ENCODE measurements around the gene ASAH2.
"Not testable (repeated sequence)": the region's sequence is repeated elsewhere in the genome, so short reads cannot be mapped to it uniquely, and the experiment has no call there.

ASAH2 gene

DNA sequence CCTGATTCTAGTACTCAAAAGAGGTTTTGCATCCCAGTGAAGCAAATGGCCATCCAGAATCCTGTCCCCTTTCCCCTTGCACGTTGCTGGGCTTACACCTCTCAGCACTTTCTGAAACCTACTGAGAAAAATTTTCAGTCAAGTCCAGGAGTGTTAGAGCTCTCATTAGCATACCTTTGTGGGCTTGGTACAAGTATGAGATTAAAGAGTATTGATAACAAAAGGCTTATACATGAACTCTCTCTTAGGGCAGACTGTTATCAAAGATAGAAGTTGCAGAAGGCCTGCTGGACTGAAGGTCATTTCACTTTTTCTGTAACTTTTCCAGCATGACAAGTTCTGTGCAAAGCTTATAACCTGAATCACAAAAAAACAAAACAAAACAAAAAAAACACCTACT lies at the start of gene ASAH2:
Gene ASAH2 (minus strand): TSS at position 123 of the 400 bp plus-strand sequence. CDS start 2,906 bp downstream, outside the sequence.
- DNase-seq = no peak

DNA sequence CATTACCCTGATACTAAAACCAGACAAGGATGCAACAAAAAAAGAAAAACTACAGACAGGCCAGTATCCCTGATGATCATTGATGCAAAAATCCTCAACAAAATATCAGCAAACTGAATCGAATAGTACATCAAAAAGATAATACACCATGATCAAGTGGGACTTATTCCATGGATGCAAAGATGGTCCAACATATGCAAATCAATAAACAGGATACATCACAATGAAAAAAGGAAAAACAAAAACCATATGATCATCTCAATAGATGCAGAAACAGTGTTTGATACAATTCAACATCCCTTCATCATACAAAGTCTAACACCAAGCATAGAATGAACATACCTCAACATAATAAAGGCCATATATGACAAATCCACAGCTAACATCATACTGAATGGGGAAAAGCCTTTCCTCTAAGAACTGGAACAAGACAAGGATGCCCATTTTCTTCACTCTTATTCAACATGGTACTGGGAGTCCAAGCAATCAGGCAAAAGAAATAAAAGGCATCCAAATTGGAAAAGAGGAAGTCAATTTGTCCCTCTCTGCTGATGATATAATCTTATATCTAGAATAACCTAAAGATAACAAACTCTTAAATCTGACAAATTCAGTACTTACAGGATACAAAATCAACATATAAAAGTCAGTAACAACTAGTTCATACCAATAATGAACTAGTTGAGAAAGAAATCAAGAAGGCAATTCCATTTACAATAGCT lies 48.8 kb upstream of the ASAH2 start:
- no peak for DNase-seq

DNA sequence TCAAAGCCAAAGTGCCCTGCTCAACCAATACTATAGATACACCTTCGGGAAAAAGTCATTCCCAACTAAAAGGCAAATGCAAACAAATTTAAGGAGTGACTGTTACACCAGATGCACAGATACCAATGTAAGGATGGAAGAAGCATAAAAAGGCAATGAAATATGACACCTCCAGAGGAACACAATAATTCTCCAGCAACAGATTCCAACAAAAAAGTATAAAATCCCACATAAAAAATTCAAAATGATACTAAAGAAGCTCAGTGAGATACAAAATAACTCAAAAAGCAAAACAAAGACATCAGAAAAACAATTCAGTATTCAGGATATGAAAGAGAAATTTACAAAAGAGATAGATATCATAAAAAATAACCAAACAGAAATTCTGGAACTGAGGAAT lies 44.1 kb upstream of the ASAH2 start:
- no peak for DNase-seq

DNA sequence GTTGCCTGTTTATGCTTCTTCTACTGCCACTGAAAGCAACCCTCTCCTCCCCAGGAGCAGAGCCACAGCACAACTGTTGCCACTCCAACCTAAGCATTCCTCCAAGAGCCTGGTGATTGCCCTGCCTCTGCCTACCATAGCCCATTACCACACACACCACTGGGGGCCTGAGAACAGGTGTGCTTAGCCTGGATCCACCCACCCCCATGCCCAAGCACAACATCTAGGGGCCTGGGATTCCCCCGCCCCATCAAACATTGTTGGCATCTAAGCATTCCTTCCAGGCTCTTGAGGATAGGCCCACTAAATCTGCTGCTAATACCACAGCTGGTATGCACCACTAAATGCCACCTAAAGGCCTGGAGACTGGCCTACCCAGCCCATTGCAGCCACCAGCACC lies 43.3 kb upstream of the ASAH2 start:
- DNase-seq = no peak

DNA sequence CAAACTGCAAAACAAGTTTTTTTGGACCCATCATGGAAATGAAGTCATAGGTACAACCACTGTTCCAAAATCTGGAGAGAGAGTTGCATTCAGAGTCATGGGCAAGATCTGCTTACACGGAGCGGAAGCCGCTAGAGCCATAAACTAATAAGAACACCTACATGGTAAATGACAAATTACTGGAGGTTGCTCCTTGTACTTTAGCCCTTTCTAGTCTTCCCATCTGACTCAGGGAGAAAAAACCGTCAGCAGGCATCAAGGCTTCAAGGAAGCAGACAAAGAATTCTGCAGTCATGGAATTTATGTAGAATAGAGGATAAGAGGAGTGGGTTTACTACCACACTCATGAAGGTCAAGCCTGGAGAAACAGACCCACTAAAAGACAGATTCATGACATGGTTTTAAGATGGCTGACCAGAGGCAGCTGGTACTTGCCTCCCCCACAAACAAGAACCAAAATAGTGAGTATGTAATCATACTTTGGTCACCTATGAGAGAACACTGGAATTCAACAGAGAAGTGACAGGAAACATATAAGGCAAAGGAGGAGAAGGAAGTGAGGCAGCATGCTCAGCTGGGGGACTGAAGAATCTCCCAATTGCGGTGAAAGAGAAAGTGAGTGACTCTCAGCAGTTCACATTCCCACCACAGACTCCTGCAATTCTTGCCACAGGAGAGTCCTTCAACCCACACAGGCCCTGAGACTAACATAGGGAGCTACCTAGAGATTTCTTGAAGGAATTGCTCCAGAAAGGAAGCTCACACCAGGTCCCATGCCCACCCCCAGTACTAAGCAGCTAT lies 42.4 kb upstream of the ASAH2 start:
- DNase-seq = no peak

DNA sequence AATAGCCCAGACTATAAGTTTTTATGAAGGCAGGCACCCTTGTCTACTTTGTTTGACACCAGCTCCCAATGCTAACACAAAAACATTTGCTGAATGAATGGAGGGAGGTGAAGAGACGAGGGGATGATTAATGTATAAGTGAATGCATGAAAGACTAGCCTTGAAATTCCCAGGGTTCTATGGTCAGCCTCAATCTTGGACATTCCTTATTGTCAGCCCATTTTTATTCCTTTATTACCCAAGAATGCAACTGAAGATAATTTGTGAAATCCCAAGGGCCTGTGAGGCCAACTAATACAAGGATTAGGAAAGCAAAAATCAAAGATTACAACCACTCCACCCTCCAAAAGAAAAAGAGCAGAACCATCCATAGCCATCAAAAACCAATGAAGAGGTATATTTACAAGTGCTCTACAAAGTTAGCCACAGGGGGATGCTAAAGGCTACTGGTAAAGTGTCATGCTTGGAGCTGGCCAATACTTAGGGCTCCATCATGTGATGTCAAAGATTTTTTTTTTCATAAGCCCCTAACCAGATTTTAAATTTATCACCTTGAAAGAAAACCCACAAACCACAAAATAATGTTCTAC lies 40.0 kb upstream of the ASAH2 start:
- DNase-seq = no peak

DNA sequence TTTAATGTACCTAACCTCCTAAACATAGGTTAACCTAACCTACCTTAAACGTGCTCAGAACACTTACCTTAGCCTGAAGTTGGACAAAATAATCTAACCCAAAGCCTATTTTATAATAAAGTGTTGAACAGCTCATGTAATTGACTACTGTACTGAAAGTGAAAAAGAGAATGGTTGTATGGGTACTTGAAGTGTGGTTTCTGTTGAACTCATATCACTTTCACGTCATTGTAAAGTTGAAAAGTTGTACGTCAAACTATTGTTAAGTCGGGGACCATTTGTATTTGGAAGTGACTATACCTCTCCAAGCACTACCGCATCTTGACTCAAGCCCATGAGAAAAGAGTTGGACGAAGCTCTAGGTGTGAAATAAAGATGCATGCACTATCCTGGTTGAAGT lies 37.9 kb upstream of the ASAH2 start:
- DNase-seq = no peak

DNA sequence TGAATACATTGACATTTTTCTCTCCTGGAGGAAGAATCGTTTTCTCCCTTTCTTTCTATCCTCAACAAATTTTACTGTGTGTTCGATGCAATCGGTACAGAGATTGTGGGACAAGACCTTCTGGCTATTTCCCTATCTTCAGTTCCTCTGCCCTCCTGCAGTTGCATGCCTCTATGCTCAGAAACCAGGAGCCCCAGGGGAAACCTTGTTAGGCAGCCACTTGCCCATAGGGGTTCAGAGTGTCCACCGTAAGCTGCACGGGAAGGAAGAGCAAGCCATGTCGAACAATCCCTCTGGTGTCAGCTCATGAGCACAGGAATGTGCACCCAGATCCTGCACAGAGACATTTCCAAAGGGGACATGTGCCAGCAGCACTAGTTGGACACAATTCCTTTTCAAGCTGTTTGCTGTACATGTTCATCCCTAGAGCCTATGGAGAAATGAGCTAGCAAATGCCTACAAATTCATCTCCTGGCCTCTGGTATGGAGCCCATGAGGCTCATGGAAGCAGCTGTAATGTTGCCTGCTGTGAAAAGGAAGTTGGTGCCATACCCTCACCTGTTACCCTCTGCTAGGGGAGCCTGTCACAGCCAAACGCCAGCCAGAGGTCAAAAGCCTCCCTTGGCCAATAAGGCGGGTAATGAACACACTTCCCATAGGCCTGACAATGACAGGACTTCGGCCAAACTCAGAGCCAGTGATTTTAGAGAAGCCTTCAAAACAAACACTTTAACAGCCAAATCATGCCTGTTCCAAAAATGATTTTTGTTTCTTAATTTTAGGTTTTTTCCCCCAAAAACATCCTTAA lies 35.9 kb upstream of the ASAH2 start:
- DNase-seq = no peak

DNA sequence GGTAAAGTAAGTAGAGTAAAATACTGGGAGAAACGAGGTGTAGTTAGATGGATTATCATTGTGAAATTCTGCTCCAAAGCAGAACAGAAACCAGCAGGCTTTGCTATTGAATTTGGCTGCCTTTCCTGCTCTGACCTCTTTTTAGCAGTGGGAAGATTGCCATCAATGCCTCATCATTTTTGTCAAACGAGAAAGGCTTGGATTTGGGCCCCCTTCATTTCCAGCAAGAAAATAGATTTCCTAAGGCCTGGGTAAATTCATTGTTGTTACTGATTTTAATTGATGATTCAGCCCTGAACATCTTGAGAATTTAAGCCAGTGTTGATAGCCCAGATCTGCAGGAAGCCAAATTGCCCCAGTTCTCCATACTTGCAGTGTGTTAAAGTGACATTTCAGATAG lies 35.2 kb upstream of the ASAH2 start:
- DNase-seq = no peak

DNA sequence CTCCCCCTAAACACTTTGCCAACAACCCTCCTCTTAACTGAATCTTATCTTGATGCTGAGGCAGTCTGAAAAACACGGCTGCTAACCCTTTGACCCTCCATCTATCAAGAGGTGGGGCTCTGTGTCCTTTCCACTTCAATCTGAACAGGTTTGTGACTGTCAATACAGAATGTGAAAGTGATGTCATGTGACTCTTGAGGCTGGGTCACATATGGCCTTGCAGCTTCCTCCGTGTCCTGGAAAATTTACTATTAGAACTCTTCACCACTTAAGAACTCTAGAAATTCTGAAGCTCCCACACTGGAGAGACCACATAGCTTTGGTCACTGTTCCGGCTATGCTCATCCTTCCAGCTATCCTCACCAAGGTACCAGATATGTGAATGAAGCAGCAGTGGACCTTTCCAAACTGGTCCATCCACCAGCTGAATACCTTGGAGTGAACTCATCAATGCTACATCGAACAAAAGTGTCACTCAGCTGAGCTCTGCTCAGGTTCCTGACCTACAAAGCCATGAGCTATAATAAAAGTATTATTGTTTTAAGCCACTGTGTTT lies 30.7 kb upstream of the ASAH2 start:
- DNase-seq = no peak

DNA sequence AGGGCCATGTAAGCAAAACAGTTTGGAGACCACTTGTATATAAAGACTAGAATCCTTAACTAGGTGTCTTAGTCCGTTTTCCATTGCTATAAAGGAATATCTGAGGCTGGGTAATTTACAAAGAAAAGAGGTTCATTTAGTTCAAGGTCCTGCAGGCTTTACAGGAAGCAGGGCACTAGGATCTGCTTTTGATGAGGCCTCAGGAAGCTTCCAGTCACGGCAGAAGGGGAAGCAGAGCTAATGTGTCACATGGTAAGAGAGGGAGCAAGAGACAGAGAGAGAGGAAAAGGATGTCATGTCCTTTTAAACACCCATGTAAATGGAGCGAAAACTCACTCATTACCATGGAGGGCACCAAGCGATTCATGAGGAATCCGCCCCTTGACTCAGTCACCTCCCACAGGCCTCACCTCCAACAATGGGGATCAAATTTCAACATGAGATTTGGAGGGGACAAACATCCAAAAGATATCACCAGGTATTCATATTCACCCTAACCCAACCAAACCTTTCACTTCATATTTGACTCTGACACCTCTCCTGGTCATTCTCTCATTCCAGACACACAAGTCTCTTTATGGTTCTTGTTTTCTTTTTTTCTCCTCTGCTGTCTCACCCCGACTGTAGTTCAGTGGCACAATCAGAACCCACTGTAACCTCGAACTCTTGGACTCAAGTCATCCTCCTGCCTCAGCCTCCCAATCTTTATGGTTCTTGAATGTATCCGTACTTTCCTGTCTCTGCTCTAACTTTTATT lies 30.1 kb upstream of the ASAH2 start:
- no peak for DNase-seq

DNA sequence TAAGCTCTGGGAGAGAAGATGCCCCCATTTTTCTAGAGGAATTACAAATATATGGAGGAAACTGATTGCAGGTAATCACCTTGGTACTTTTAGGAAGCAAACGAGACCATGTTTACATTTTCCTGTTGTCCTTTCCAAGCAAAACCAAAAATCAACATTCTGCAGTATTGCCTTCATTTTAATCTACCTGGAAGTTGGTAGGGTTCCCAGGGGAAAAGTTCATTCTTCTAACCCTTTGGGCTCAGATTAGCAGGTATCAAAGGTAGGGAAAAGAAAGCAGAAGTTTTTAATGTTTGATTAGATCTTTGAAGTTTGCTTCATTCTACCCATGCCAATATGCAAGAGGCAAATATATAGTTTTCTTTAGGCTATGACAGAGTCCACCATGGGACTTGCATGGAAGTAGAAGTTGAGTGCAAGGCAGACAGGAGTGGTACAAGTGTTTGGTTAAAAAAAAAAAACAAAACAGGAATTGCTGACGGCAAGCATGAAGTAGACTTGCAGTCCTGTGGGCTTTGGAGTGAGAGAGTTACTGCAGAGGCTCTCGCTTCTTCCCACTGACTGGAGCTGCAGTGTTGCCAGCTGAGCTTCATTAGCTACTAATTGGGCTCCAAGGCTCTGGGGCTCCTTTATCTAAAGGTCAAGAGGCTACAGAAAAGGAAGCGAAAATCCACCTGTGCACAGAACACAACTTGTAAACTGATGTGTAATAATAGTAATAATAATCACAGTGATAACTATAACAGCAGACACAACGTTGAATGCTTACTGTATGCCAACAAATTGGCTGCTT lies 28.9 kb upstream of the ASAH2 start:
- DNase-seq = no peak

DNA sequence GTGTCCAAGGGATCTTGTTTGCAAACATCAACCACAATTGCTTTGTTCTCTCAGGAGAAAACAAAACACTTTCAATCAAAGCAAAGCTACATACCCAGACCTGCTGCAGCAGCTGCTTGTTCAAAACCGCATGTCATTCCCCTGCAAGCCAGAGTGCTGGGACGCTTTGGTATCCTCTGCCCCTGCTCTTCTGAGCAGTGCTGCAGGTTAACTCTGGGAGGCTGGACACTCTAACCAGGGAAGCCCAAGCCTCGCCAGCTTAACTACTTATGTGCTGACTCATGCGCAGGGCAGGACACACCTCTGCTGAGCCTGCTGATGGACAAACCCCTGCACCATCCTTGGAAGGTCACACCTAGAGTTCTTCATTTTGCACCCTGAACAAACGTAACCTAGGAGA lies 28.2 kb upstream of the ASAH2 start:
- DNase-seq = no peak

DNA sequence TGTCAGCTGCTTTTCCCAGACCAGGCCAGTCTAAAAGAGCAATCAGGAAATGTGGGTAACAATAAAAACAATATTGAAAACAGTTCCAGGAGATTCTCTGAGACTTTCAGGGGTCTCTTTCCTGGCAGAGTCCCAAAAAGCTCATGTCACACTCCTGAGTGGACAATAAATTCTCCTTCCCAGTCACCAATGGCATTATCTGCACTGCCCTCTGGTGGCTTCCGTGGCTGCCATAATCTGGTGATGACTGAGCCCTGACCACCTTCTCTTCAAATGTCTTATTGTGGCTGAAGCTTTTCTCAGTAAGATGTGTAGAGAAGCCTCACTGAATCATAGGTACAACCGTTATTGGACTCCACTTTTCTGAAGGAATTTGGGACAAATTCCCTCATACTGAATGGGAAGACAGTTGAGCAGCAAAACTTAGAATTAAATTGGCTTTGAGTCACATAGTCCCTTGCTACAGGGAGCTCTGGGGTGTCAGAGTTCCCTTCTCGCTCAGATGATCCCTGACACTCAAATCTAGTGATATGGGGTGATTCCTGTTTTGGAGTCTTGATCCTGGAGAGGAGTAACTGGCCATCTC lies 24.4 kb upstream of the ASAH2 start:
- peak; percentile 36 for DNase-seq

DNA sequence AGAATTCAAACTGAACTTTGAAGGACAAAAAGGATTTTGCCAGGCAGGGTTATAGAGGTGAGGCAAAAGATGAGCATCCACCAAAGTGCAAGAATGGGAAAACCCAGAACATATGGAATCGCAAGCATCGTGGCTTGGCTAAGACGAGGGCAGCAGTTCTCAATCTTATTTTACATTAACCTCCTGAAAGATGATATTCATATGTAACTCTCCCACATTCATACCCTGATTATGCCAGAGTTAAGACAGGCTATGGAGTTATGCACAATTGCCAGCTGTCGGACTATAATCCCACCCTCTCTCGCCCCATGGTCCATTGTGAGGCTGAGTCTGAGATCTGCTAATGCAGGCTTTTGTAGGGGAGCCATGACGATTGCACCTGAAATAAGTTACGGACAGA lies 21.2 kb upstream of the ASAH2 start:
- no peak for DNase-seq

DNA sequence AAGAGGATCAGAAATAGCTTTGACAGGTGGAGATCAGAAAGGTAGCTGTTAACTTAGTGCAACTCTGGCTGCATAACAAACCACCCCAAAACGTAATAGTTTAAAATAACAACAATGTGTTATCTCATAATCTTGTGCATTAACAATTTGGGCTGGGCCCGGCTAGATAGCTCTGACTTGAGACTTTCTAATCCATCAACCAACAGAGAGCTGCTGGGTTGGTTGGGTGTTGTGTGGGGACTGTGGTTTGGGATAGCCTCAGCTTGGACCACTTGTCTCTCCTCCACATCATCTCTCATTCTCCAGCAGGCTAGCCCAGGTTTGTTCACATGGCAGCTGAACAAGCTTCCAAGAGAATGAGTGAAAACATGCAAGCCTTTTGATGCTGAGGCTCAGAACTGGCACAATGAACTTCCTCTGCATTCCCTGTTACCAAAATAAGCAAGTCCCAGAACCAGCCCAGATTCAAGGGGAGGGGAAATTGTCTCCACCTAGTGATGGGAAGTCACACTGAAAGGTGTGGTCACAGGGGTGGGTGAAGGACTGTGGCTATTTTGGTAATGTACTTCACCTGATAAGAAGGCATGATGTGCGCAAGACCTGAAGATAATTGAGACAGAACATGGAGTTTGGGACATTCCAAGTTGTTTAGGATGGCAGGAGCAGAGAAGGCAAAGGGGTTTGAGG lies 20.4 kb upstream of the ASAH2 start:
- no peak for DNase-seq

DNA sequence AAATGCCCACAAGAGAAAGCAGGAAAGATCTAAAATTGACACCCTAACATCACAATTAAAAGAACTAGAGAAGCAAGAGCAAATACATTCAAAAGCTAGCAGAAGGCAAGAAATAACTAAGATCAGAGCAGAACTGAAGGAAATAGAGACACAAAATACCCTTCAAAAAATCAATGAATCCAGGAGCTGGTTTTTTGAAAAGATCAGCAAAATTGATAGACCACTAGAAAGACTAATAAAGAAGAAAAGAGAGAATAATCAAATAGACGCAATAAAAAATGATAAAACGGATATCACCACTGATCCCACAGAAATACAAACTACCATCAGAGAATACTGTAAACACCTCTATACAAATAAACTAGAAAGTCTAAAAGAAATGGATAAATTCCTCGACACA lies 16.6 kb upstream of the ASAH2 start:
- not testable (repeated sequence) for DNase-seq

DNA sequence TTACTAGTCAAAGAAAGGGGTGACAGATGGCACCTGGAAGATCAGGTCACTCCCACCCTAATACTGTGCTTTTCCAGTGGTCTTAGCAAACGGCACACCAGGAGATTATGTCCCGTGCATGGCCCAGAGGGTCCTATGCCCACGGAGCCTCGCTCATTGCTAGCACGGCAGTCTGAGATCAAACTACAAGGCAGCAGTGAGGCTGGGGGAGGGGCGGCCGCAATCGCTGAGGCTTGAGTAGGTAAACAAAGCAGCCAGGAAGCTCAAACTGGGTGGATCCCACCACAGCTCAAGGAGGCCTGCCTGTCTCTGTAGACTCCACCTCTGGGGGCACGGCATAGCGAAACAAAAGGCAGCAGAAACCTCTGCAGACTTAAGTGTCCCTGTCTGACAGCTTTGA lies 11.3 kb upstream of the ASAH2 start:
- peak; percentile 46 for DNase-seq

DNA sequence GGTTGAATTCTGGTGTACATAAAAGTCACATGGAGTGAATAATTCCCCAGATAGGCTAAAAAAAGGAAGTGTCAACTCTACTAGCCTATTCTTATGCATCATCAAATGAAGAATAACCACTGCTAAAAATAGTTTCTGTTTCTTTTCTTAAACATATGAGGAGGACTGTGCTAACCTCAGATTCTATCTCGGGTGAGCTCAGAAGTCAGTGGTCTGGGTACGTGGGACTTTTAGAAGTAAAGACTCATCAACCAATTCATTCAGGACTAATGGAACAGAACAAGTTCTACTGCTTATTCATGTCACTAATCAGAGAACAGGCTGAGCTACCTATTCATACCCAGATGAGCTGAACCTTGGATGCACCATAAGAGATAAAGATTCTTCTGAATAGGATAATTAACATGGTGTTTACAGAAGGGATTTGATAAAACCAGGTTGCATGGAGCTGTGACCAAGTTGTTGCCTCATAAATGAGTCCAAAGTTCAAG lies 9.5 kb upstream of the ASAH2 start:
- peak; percentile 4 for DNase-seq

DNA sequence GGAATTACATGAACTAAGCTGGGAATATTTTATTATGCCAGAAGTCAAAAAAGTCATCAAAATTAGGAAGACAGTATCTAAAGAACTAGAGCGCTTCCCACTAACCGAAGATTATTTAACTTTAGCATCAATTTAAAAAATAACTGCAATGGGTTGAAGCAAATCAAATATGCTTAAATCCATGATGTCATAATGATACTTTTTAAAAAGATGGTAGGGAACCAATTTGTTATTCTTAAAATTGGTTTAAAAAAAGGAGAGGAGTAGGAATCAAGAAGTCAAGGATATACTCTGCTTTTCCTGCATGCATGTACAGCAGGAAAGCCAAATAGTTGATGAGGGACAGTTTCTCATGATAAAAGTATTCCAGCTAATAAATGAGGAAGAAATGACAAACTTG lies 3.2 kb upstream of the ASAH2 start:
- DNase-seq = no peak

Measured in activated gamma-delta T cell treated with Interleukin-2 at 50 U/mL for 16 hours (primary cell).